Osteoblast (primary cell): ENCODE data around the gene LPCAT1. TPM values are rescaled to one million over a fixed set of nuclear protein-coding genes. Genes with fewer than 3 reads are reported as not detected.

ENCODE experiments used
- DNase-seq: peaks from one replicate; pipeline ENCODE4 v3.0.0; 2011; ENCODE audit warnings: low spot score, mixed read lengths; ENCODE audit not compliant: insufficient read length; ENCODE audit errors: missing footprints
- H2AFZ ChIP-seq: 2 replicates; pipeline ENCODE4 v1.6.0; 2011; ENCODE audit warnings: mild to moderate bottlenecking, low read length
- H3K27ac ChIP-seq: 2 replicates; pipeline ENCODE4 v1.5.1; 2011; ENCODE audit warnings: mild to moderate bottlenecking, low read depth, low read length, moderate library complexity
- H3K27me3 ChIP-seq: 2 replicates; pipeline ENCODE4 v1.6.0; 2012; ENCODE audit warnings: mild to moderate bottlenecking, control low read depth, inconsistent platforms, low read length, moderate library complexity; ENCODE audit not compliant: insufficient read depth
- H3K36me3 ChIP-seq: 2 replicates; pipeline ENCODE4 v1.5.1; 2011; ENCODE audit warnings: mild to moderate bottlenecking, low read length, control low read depth, moderate library complexity; ENCODE audit not compliant: insufficient read depth
- H3K4me1 ChIP-seq: 2 replicates; pipeline ENCODE4 v1.5.1; 2011; ENCODE audit warnings: mild to moderate bottlenecking, low read length, control low read depth, moderate library complexity; ENCODE audit not compliant: insufficient read depth
- H3K4me2 ChIP-seq: 2 replicates; pipeline ENCODE4 v1.6.0; 2011; ENCODE audit warnings: mild to moderate bottlenecking, low read length; ENCODE audit not compliant: insufficient read depth
- H3K4me3 ChIP-seq: fragments of 200-600 bp; sonication (generic); 3 replicates; pipeline ENCODE4 v1.5.1; 2012; ENCODE audit warnings: mild to moderate bottlenecking, low read length, inconsistent platforms; ENCODE audit not compliant: insufficient read depth
- H3K79me2 ChIP-seq: 2 replicates; pipeline ENCODE4 v1.6.0; 2012; ENCODE audit warnings: mild to moderate bottlenecking, low read length, control low read depth, inconsistent platforms; ENCODE audit not compliant: insufficient read depth
- H3K9me3 ChIP-seq: 2 replicates; pipeline ENCODE4 v1.5.1; 2011; ENCODE audit warnings: low read depth, low read length, control low read depth
- H4K20me1 ChIP-seq: 2 replicates; pipeline ENCODE4 v1.6.0; 2012; ENCODE audit warnings: mild to moderate bottlenecking, low read length, control low read depth; ENCODE audit not compliant: insufficient read depth
- total RNA-seq: library from RNA; depleted of rRNA; stranded (reverse); fragments of >200 nt; gene quantifications from 2 replicates; pipeline ENCODE4 v1.2.3, GENCODE V29; 2012
- TF ChIP-seq, protein P1 (sequence below): IDR thresholded peaks from 2 replicates; pipeline ENCODE4 v1.5.1; 2011; ENCODE audit warnings: mild to moderate bottlenecking, low read depth, low read length, moderate library complexity; ENCODE audit errors: extremely low read depth

LPCAT1 gene
- total RNA-seq, 1 donor = 11.6 TPM

DNA sequence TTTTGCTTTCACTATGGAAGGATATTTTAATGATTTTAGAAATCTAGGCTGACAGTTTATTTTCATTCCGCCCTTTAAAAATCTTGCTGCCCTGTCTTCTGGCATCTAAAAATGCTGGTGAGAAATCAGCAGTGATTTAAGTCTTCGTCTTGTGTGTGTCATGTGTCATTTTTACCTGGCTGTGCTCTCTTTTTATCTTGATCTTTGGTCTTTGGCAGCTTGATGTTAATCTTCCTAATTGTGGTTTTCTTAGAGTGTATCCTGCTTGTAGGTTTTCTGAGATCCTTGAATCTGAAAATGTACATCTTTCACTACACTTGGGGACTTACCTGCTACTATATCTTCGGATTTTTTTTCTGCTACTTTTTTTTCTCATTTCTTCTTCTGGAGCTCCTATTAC lies 11.9 kb upstream of the LPCAT1 start:
- TF ChIP-seq, protein P1, sequence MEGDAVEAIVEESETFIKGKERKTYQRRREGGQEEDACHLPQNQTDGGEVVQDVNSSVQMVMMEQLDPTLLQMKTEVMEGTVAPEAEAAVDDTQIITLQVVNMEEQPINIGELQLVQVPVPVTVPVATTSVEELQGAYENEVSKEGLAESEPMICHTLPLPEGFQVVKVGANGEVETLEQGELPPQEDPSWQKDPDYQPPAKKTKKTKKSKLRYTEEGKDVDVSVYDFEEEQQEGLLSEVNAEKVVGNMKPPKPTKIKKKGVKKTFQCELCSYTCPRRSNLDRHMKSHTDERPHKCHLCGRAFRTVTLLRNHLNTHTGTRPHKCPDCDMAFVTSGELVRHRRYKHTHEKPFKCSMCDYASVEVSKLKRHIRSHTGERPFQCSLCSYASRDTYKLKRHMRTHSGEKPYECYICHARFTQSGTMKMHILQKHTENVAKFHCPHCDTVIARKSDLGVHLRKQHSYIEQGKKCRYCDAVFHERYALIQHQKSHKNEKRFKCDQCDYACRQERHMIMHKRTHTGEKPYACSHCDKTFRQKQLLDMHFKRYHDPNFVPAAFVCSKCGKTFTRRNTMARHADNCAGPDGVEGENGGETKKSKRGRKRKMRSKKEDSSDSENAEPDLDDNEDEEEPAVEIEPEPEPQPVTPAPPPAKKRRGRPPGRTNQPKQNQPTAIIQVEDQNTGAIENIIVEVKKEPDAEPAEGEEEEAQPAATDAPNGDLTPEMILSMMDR = no peak
- Histone ChIP-seq H3K79me2 (no peaks in the 10 kb centered on the region), H3K4me1 (peaks cover 7% of the 10 kb centered on the region), H2AFZ (no peak overlapping the region), H4K20me1 (no peaks in the 10 kb centered on the region), H3K27me3 (peaks cover 40% of the 10 kb centered on the region), H3K36me3 (no peaks in the 10 kb centered on the region), H3K4me3 (no peak overlapping the region), H3K9me3 (no peaks in the 10 kb centered on the region), H3K4me2 (no peak overlapping the region), H3K27ac (no peak overlapping the region)
- no peak for DNase-seq

DNA sequence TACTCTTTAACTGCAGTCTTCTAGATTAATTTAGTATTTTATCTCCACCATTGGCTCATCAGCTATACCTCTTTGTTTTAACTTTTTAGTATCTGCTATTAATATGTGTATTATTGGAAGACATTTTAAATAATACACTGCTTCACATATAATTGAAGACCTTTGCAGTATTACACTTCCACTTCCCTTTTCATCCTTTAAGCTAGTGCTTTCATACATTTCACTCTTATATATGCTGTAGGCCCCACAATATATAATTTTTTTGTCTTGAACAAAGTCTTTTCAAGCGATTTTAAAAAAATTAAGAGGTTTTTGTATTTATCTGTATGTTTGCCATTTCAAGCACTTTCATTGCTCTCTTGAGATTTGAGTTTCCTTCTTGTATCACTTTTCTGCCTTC lies 8.6 kb upstream of the LPCAT1 start:
- Histone ChIP-seq H3K79me2 (no peaks in the 10 kb centered on the region), H3K4me1 (peaks cover 7% of the 10 kb centered on the region), H3K4me3 (no peak overlapping the region), H3K27ac (no peak overlapping the region), H3K27me3 (peaks cover 55% of the 10 kb centered on the region), H3K9me3 (no peaks in the 10 kb centered on the region), H4K20me1 (no peaks in the 10 kb centered on the region), H2AFZ (no peak overlapping the region), H3K36me3 (no peaks in the 10 kb centered on the region), H3K4me2 (no peak overlapping the region)
- TF ChIP-seq, protein P1 = no peak
- DNase-seq = no peak

DNA sequence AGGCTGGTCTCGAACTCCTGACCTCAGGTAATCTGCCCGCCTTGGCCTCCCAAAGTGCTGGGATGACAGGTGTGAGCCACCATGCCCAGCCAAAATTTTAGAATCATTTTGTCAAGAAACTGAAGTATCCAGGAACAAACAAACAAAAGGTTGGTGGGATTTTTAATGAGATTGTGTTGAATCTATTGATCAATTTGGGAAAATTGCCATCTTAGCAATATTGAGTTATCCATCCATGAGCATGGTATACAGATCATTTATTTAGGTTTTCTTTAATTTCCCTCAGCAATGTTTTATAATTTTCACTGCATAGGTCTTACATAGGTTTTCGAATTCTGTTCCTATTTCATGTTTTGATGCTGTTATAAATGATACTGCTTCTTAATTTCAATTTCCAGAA lies 5.7 kb upstream of the LPCAT1 start:
- no peak overlapping the region for H3K4me2 ChIP-seq
- H3K36me3 ChIP-seq = no peaks in the 10 kb centered on the region
- TF ChIP-seq, protein P1 = no peak
- H3K9me3 ChIP-seq = no peaks in the 10 kb centered on the region
- H2AFZ ChIP-seq = no peak overlapping the region
- H3K27me3 ChIP-seq = peaks cover 42% of the 10 kb centered on the region
- DNase-seq = no peak
- H3K4me3 ChIP-seq = no peak overlapping the region
- no peak overlapping the region for H3K27ac ChIP-seq
- no peaks in the 10 kb centered on the region for H3K4me1 ChIP-seq
- no peaks in the 10 kb centered on the region for H3K79me2 ChIP-seq
- H4K20me1 ChIP-seq = no peaks in the 10 kb centered on the region

DNA sequence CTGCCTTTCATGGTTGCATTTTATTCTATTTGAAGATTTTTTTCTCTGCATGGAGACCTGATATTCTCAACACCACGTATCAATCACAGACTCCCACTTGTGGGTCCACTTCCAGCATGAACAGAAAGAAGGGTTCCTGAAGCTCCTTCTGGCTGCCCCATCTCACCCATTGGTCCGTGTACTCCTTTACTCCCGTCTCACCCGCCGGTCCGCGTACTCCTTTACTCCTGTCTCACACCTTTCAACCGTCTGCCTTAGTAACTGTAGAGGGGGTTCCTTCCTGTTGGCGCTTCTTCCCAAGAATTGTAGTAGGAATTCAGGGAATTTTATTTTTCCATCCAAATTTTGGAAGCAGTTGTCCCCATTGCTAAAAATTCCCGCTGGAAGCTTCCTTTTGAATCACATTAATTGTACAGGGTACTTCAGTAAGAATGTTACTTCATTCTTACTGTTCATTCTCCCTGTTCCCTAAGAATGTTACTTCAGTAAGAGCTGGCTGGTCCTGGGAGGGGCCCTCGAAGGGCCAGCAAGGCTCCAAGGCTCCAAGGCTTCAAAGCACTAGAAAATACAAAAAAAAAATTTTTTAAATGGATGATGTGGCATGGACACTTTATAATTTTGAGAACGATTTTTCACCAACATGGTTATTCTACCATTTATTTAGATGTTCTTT lies 3.9 kb upstream of the LPCAT1 start:
- no peak overlapping the region for H3K4me2 ChIP-seq
- H3K79me2 ChIP-seq = peaks cover 8% of the 10 kb centered on the region
- no peaks in the 10 kb centered on the region for H4K20me1 ChIP-seq
- DNase-seq = no peak
- H3K36me3 ChIP-seq = no peaks in the 10 kb centered on the region
- TF ChIP-seq, protein P1 = no peak
- H3K4me1 ChIP-seq = peaks cover 4% of the 10 kb centered on the region
- H3K9me3 ChIP-seq = no peaks in the 10 kb centered on the region
- H3K4me3 ChIP-seq = no peak overlapping the region
- H3K27ac ChIP-seq = no peak overlapping the region
- peaks cover 31% of the 10 kb centered on the region for H3K27me3 ChIP-seq
- no peak overlapping the region for H2AFZ ChIP-seq
